Activated CD8-positive, alpha-beta memory T cell treated with anti-CD3 and anti-CD28 coated beads, Interleukin-2, amount 50 U/mL, for 24 hours (primary cell): Measurements from ENCODE around the gene VEZT.
"Not testable (repeated sequence)": the region's sequence is repeated elsewhere in the genome, so short reads cannot be mapped to it uniquely, and the experiment has no call there.

Experiments
- DNase-seq: peaks from one replicate; pipeline ENCODE4 v3.0.0-alpha.2; 2020; ENCODE audit errors: extremely low read depth

VEZT gene

GRCh38 chr12:95257541-95257940 is 39.9 kb downstream of the VEZT start:
- DNase-seq = no peak

- DNase-seq = no peak
Observed at GRCh38 chr12:95258151-95258550, 40.5 kb downstream of the VEZT start.

- DNase-seq = no peak
Observed at GRCh38 chr12:95258803-95259202, 41.2 kb downstream of the VEZT start.

- no peak for DNase-seq
Observed at GRCh38 chr12:95259368-95259767, 41.8 kb downstream of the VEZT start.

- DNase-seq = no peak
Observed at GRCh38 chr12:95261109-95261508, 43.5 kb downstream of the VEZT start.

- no peak for DNase-seq
Observed at GRCh38 chr12:95262808-95263207, 45.2 kb downstream of the VEZT start.

GRCh38 chr12:95265765-95266164 is 48.2 kb downstream of the VEZT start:
- DNase-seq = no peak

- DNase-seq = no peak
Observed at GRCh38 chr12:95266254-95266653, 48.6 kb downstream of the VEZT start.

- DNase-seq = no peak
Observed at GRCh38 chr12:95269892-95270291, 52.3 kb downstream of the VEZT start.

GRCh38 chr12:95271465-95271864 is 53.9 kb downstream of the VEZT start:
- no peak for DNase-seq

- no peak for DNase-seq
Observed at GRCh38 chr12:95277139-95277538, 59.5 kb downstream of the VEZT start.

GRCh38 chr12:95279856-95280255 is 62.2 kb downstream of the VEZT start:
- DNase-seq = no peak

GRCh38 chr12:95282266-95282665 is 64.7 kb downstream of the VEZT start:
- no peak for DNase-seq

GRCh38 chr12:95283371-95283770 is 65.8 kb downstream of the VEZT start:
- no peak for DNase-seq

- DNase-seq = no peak
Observed at GRCh38 chr12:95286713-95287112, 69.1 kb downstream of the VEZT start.

GRCh38 chr12:95291501-95291900 is 73.9 kb downstream of the VEZT start:
- no peak for DNase-seq

- no peak for DNase-seq
Observed at GRCh38 chr12:95298916-95299315, 81.3 kb downstream of the VEZT start.

GRCh38 chr12:95300286-95300685 is 82.7 kb downstream of the VEZT start:
- DNase-seq = no peak

GRCh38 chr12:95303476-95303875 is 85.9 kb downstream of the VEZT start:
- no peak for DNase-seq

GRCh38 chr12:95304673-95305198 is 87.1 kb downstream of the VEZT start:
- no peak for DNase-seq

GRCh38 chr12:95312656-95313055 is 95.0 kb downstream of the VEZT start:
- no peak for DNase-seq

GRCh38 chr12:95314756-95315155 is 97.1 kb downstream of the VEZT start:
- DNase-seq = not testable (repeated sequence)

- no peak for DNase-seq
Observed at GRCh38 chr12:95316798-95317197, 99.2 kb downstream of the VEZT start.

GRCh38 chr12:95318071-95318545 is 100.5 kb downstream of the VEZT start:
- DNase-seq = no peak
